Activated gamma-delta T cell treated with Interleukin-2 at 50 U/mL for 16 hours (primary cell): ENCODE data around the gene LPAR5.

Experiments used
- DNase-seq: peaks from one replicate; pipeline ENCODE4 v3.0.0-alpha.2; 2020

LPAR5 gene

DNA sequence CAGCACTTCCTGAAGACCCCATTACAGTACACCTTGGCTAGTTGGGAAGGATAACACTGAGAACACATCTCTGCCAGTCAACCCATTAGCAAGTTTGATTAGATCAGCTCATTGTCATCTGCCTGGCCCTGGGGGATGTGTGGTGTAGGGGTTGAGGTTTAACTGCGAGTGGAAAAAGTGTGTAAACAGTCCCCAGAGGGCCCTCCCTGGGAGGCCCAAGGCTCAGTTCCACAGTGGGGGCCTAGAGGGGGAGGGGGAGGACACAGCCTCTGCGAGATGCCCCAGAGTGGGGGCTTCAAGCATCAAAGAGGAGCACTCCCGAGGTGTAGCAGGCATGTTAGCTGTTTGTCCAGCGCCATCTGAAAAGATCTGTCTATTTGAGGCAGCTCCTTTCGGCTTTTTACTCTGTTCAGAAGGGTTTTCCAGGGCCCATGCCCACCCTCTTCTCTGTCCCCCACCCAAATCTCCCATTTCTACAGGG, 344 bp downstream of the LPAR5 start:
- peak; percentile 64 for DNase-seq

DNA sequence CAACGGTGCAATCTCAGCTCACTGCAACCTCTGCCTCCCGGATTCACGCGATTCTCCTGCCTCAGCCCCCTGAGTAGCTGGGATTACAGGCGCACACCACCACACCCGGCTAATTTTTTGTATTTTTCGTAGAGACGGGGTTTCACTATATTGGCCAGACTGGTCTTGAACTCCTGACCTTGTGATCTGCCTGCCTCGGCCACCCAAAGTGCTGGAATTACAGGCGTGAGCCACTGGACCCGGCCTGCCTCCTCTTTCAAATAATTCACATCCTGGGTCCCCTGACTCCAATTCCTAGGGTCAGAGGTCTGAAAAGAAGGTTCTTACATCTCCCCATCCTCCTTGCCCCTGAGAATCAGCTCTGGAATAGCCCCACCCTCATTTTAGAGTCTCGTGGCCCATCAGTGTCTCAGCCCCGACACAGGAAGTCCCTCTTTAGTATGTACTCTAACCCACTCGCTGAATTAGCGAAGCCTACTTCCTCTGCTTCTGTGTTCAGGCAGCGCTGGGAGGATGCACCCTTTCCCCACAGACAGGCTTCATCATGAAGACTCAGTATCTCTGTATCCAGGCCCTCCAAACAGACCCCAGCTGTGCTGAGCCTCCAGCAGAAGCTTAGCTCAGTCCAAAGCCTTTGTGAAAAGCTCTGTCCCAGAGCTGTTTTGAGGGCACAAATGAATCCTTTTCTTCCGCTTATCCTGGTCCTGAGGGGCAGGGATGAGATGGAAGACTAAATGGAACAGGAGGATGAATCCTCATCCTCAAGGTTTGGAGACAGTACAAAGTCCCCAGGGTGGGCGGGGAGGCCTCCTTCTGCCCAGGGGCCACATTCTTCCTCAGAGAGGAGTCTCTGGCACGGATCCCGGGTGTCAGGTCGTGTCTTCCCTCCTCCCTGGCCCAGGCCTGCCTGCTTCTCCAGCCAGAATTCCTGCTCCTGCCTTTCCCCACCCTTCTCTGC, 3.5 kb downstream of the LPAR5 start:
- DNase-seq: peak; percentile 56

DNA sequence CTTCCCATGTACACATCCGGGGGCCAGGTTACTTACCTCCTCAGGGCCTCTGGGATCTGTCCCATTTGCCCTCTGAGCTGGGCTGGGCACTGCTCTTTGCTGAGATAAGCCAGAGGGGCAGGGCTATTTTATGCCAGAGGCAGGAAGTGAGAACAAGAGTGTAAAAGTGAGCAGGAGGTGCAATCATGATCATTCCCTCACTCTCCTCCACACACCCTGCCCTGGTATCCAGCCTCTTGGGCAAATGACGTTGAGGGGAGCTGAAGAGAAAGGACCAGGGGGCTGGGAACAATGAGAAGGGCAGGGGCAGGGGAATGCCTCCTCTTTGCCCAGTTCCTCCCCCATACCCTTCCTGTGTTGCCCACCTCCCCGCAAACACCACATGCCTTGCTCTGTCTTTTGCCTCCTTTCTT, 4.2 kb downstream of the LPAR5 start:
- no peak for DNase-seq

DNA sequence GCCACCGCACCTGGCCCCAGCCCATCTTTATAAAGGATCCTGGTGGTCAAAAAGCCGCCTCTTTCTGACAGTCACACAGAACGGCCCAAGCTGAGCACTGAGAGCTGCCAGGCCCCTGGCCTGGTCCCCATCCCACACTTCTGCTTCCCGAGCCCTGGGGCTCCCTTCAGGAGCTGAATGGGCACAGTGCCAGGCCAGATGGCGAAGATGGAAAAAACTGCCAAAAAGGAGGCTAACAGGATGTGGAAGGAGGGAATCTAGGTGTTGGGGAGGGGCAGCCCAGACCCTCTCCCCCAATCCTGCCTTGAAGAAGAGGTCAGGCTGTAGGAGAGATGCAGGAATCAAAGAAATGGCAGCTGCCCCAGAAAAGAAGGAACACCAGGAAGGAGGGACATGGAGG, 5.0 kb downstream of the LPAR5 start:
- no peak for DNase-seq

DNA sequence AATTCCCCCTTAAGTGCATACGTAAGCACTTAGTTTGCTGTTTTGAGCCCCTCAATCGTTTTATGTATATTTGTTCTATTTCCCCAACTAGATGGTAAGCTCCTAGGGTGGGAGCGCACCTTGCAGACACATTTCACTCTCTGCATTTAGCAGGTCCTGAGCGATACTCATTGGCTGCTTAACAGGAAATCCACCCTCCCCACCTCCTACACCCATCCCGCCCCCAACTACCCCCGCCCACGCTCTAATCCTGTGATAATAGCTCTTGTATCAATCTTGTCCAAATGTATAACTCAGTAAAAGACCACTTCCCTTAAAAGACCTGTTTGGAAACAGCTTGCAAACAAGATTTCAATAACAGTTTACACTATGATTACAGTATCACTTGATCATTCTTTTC, 8.1 kb downstream of the LPAR5 start:
- DNase-seq: peak; percentile 49

DNA sequence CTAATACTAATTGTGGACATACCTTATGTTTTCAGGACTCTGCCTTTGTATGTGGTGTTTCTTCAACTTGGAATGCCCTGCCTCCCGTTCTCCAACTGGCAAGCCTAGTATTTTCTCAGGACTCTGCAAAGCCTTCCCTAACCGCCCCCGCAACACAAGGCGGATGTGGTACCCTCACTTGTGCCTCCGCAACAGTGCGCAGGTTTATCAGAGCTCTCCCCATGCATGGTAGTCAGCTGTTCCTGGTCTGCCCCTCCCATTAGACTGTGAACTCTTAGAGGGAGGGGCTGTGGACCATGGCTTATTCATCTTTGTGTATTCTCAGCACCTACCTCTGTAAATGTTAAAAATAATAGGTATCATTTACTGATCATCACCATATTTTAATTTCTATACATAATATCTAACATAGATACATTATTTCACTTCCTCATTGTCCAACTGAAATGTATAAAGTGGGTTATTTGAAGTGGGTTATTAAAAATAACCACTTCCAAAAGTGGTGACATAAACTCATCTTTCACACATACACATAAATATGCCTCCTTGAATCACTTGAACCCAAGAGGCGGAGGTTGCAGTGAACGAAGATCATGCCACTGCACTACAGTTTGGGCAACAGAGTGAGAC, 9.0 kb downstream of the LPAR5 start:
- DNase-seq: no peak

DNA sequence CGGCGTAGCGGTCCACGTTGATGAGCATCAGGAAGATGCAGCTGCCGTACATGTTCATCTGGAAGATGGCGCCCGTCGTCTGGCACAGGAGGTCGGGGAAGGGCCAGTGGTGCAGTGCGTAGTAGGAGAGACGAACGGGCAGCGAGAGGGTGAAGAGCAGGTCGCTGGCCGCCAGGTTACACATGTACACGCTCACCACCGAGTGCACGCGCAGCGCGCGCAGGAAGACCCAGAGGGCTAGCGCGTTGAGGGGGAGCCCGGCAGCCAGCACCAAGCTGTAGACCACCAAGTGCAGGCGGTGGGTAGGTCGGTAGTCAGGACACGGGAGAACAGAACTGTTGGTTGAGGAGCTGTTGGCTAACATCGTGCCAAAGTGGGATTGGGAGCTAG, 14.9 kb downstream of the LPAR5 start:
- DNase-seq: no peak

DNA sequence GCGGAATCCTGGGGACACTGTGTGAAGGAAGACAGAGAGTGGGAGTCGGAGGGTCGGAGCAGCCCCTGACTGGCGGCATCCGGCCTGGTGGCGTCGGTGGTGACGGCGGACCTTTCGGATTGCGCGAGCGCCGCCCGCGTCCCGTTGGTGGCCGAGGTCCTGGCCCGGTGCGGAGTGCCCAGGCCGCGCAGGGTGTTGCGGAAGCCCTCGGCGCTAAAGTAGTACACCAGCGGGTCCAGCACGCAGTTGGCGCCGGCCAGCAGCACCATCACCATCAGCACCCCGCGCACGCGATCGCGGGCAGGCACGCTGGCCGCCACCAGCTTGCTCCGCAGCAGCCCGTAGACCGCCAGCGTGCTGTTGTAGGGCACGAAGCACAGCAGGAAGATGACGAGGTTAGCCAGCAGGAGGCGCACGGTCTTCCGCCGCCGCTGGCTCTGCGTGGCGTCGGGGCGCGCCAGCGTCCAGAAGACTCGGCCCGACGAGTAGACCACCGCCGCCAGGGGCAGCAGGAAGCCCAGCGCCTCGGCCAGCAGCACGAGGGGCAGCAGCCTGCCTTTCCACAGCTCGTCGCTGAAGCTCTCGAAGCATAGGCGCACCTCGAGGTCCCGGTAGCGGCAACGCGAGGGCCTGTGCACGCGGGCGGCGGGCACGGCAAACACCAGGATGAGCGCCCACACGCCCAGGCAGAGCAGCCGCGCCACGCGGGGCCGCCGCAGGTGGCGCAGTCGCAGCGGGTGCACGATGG, 15.4 kb downstream of the LPAR5 start:
- peak; percentile 37 for DNase-seq

DNA sequence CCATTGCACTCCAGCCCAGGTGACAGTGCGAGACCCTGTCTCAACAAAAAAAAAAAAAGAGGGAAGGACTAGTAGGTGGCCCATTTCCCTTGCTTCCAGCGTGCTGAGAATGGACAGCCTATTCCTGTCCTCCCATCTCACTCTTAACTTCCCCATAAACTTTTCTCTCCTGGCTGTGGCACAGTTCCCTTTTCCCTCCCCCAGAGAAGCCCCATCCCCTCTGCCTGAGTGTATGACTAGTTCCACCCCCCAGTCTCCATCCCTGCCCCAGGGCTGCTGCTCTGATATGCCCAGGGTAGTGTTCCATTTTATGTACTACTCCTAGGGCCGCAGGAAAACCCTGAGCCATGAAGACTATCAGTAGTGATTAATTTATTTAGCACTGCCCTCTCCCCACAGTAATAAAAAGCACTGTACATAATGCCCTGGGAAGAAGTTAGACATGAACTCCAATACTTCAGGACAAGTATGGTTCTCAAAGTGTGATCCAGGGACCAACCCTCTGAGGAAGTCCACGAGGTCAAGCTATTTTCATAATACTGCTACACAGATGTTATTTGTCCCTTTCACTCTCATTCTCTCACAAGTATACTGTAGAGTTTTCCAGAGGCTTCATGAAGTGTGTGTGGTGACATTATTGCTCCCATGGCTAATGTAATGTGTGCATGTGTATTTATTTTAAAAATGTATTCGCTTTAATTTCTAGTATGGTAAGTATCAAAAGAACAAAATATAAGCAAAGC, 17.1 kb downstream of the LPAR5 start:
- no peak for DNase-seq

DNA sequence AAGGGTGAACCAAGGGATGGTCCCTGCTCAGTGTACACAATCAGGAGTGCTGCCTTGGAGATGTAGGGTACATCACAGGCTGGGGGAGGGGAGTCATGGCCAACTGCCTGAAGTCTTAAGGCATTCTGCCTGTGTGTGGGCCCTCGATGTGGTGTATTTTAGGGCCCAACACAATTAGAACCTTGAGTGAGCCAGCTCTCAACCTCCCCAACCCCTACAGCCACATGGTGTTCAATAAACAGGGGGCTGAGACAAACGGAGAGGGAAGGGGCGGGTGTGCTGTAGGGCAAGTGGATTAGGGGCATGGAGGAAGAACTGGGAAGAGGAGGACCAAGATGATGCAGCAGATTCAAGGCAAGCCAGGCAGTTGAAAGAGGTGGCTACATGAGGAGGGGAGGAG, 20.0 kb downstream of the LPAR5 start:
- no peak for DNase-seq

DNA sequence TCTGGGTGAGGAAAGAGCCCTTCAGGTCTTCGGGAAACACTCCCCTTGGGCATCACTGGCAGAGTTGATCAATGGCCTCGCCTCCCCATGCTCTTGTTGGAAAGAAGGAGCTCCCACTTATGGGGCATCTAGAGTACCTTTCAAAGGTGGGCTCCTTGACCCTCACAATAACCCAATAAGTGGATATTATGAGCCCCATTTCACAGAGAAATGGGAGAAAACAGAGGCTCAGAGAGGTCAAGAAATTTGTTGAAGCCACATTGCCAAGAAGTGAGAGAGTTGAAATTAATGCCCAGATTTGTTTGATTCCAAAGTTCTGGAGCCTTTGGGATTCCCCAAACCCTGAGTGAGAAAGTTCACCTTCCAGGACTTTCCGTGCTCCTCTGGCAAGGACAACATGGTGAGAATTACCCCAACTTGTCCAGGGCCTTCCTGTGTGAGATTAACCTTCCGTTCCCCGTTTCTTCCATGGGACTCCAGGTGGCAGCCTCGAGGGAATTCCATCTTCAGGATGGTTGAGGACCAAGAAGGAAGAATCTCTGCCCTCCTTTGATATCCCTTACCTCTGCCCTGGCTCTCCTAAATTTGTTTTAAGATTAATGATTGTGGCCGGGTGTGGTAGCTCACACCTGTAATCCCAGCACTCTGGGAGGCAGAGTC, 21.1 kb downstream of the LPAR5 start:
- no peak for DNase-seq

DNA sequence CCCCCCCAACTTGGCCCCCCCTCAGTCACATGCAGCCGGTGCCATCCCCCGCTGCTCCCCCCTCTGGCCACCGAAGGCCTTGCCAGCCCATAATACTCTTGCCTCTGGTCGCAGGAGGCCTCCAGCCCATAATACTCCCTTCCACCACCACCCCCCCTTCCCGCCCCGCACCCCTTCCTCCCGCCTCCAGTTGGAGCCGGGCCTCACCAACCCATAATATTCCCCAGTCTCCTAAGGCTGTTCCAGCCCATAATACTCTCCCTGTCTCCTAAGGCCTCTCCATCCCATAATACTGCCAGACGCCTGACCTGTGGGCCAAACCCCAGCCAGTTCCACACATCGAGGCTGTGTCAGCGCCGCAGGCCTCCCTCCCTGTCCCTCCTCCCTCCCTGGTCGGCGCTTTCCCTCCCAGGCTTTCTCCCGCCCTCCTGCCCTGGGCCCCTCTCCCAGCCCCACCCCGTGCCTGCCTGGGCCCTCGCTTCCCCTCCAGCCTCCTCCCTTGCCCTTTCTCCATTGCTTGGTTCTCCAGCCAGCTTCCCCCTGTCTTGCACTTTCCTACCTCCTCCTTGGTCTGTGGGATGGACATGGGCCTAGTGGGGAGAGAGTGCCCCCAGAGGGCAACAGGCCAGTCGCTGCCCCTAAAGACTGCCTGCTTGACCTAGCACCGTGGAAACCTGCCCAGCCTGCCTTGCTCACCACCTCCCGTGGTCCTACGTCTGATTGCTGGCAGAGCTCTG, 21.8 kb downstream of the LPAR5 start:
- DNase-seq: peak; percentile 60

DNA sequence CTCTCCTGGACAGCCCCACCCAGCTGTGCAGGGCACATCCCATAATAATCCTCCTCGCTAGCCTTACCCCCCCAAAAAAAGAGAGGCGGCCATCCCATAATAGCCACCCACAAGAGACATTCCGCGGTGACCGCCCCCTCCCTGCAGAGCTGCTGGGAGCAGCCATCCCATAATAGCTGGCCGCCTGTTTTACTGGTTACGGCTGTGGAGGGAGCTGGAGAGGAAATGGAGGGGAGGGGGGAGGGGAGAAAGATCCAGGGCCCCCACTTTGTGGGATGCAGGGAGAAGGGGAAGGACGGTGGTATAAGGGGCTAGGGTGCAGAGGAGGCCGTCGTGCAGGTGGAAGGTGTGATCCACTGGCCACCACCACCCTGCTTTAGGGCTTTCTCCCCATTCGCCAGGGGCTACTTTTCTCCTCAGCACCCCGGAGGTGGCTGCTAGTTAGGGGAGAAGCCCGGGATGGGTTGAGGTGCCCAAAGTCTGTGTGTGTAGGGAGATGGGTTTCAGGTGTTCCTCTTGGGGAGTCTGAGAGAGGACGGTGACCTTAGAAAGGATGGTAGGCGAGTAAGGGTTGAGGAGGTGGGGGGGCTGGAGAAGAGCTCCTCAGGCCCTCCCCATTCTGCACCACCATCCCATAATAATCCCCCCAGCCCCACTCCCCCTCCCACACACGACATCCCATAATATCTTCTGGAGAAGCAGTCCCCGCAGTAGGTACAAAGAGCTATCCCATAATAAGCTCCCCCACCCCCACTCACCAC, 22.6 kb downstream of the LPAR5 start:
- DNase-seq: peak; percentile 42

DNA sequence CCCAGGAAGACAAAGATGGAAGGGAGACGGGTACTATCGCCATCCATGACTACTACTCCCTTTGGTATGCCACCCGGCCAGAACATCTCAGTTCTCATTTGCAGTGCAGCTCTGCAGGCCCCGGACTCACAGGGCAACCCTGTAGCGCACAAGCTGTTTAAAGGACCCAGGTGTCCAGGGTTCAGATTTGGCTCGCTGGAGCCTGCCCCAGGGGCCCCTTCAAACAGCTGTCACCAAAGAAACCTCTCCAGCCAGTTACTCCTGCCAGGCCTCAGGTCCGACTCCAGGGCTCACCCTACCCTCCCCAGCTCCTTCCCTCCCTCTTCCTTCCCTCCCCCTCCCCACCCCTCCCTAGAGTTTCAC, 23.1 kb downstream of the LPAR5 start:
- no peak for DNase-seq

DNA sequence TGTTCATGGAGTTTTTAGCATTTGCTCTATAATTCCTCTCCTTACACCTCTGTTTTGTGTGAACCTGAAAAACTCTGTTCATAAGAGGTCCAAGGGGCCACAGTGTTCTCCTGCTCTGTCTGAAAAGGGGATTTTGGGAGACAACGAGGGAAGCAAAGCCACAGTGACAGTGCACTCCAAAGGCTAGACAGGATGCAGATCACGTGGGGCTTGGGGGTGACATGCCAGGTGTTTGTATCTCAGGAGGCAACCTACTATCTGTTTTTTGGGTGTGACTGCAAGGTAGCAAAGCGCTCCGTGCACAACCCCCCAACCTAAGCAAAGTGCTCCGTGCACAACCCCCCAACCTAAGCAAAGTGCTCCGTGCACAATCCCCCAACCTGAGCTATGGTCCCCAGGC, 23.5 kb downstream of the LPAR5 start:
- DNase-seq: peak; percentile 29

DNA sequence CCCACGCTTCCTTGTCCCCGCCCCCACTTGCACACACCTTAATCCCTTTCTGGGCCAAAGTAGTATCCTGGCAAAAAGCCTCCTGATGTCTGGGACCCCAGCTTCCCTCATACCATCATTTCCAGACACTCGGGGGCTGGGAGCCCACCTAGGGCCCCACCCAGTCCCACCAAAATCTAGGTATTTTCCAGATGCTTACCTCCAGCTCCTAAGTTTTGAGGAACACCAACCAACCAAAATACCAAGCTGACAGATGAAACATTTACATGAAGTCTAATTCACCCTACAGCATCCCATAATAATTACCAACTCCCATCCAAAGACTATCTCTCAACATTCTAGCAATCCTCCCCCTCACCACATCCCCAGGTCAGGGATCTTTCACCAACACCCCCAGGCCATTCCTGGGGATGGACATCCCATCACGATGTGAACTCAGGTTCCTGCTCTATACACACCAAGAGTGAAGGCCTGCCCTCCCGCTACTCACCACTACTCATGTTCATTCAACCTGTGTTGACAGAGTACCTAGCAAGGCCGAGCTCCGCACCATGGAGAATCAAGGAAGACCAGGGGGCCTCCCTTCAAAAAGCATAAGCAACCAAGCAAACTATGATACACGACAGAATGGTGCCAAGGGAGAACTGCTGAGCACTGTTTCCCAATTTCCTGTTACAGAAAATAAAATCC, 27.0 kb downstream of the LPAR5 start:
- no peak for DNase-seq

DNA sequence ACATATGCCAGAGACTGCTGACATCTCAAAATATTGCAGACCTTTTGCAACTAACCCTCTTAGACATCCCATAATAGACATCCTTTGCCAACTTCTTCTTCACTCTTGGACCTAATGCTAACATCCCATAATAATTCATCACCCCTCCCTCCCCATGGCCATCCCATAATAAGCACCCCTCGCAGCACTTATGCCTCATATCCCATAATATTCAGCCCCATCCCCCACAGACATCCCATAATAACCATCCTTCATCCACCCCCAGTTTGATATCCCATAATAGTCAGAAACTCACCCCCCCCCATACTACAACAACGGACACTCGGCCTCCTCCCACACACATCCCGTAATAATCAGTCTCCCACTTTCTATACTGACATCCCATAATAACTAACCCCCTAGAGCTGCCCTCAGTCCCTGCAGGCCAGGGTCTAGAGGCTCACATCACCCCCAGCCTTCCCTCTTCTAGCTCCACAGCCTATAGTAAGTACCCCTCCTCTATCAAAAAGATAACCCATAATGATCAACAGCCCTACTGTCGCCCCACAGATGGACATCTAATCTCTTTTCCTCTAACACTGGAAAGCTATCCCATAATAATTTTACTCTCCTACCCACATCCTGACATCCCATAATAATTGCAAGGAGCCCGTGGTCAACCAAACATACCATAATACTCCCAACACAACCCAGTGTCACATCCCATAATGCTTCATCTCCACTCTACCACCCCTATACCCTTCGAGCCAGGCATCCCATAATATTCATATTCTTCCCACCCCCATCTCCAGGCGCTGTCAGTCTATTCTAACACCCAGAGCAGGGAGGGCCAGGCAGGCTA, 27.8 kb downstream of the LPAR5 start:
- peak; percentile 57 for DNase-seq

DNA sequence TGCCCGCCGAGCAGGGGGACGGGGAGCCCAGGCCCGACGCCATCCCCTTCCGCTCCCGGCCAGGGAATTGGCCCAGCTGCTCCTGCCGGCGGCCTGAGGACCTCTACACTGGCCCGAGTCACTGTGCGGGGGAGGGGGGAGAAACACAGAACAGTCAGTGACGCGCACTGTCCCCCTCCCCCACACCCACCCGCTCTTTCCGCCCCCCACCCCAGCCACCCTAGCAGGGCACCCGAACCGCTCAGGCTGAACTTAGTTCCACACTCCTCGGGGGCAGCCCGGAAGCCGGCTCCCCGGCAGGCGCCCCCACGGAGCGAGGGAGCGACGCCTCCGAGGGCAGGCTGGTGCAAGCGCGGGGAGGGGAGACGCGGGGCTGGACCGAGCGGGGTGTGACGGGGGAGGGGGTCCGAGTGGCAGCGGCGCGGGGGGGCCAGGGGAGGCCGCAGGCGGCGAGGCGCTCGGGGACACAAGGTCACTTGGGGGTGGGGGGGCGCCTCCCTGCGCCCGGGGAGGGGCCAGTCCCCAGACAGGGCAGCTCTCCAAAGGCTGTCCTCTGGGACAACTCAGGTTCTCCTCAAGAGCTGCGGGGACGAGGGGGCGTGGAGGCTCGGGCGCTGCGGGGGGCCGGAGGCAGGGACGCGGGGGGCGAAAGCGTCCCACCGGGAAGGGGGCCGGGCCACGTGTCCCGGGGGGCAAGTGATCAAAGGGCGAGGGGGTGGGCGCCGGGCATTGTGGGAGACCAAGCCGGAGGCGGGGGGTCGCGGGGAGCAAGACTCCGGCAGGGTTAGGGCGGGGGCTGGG, 29.2 kb downstream of the LPAR5 start:
- DNase-seq: peak; percentile 63
